Keratinocyte (primary cell): ENCODE data around the gene HMCN1. TPM values are rescaled to one million over a fixed set of nuclear protein-coding genes. Genes with fewer than 3 reads are reported as not detected.
A peak's percentile ranks its signal among the peaks of the same experiment; 100 is the strongest.

Source experiments
- DNase-seq: peaks from one replicate; pipeline ENCODE4 v3.0.0-alpha.2; 2011; ENCODE audit warnings: low read depth, missing footprints, low spot score
- FAIRE-seq: peaks from 2 replicates; lab custom pipeline; 2011; peaks lifted over from hg19 to GRCh38; lab: Jason Lieb, UNC
- H2AFZ ChIP-seq: 2 replicates; pipeline ENCODE4 v1.6.0; 2012; ENCODE audit warnings: low read length, control low read depth, inconsistent platforms; ENCODE audit not compliant: control insufficient read depth
- H3K27ac ChIP-seq: 2 replicates; pipeline ENCODE4 v1.5.1; 2011; ENCODE audit warnings: low read length; ENCODE audit not compliant: control insufficient read depth, insufficient read depth
- H3K27me3 ChIP-seq: 3 replicates; pipeline ENCODE4 v1.6.0; 2011; ENCODE audit warnings: low read length; ENCODE audit not compliant: control insufficient read depth, insufficient read depth; ENCODE audit errors: extremely low read depth
- H3K36me3 ChIP-seq, 2 experiments: 2 replicates in 1 of 2; 3 replicates in 1 of 2; pipeline ENCODE4 v1.5.1; 2011; ENCODE audit warnings: low read length in 2 of 2, mild to moderate bottlenecking in 1 of 2; ENCODE audit not compliant: control insufficient read depth in 2 of 2, insufficient read depth in 2 of 2; ENCODE audit errors: extremely low read depth in 1 of 2
- H3K4me1 ChIP-seq: 3 replicates; pipeline ENCODE4 v1.5.1; 2011; ENCODE audit warnings: low read length; ENCODE audit not compliant: control insufficient read depth, insufficient read depth; ENCODE audit errors: extremely low read depth
- H3K4me2 ChIP-seq: 3 replicates; pipeline ENCODE4 v1.6.0; 2011; ENCODE audit warnings: low read depth, low read length; ENCODE audit not compliant: control insufficient read depth, insufficient read depth; ENCODE audit errors: extremely low read depth
- H3K4me3 ChIP-seq, 3 experiments: fragments of 200-600 bp in 1 of 3; sonication (generic) in 1 of 3; 2 replicates in 2 of 3; 3 replicates in 1 of 3; pipeline ENCODE4 v1.5.1; 2011 to 2016; ENCODE audit warnings: low read length in 3 of 3, mild to moderate bottlenecking in 3 of 3, control low read depth in 2 of 3, inconsistent platforms in 1 of 3, low read depth in 1 of 3, mixed read lengths in 1 of 3, mixed run types in 1 of 3, moderate library complexity in 1 of 3; ENCODE audit not compliant: control insufficient read depth in 2 of 3, insufficient read depth in 2 of 3; ENCODE audit errors: extremely low read depth in 1 of 3
- H3K79me2 ChIP-seq: 2 replicates; pipeline ENCODE4 v1.6.0; 2012; ENCODE audit warnings: low read length; ENCODE audit not compliant: control insufficient read depth, insufficient read depth
- H3K9ac ChIP-seq: 3 replicates; pipeline ENCODE4 v1.6.0; 2011; ENCODE audit warnings: low read length; ENCODE audit not compliant: control insufficient read depth, insufficient read depth; ENCODE audit errors: extremely low read depth
- H3K9me1 ChIP-seq: 3 replicates; pipeline ENCODE4 v1.6.0; 2011; ENCODE audit warnings: low read length; ENCODE audit not compliant: control insufficient read depth, insufficient read depth; ENCODE audit errors: extremely low read depth
- H3K9me3 ChIP-seq: 2 replicates; pipeline ENCODE4 v1.5.1; 2012; ENCODE audit warnings: low read depth, low read length; ENCODE audit not compliant: control insufficient read depth
- H4K20me1 ChIP-seq: 3 replicates; pipeline ENCODE4 v1.6.0; 2011; ENCODE audit warnings: low read length; ENCODE audit not compliant: control insufficient read depth, insufficient read depth; ENCODE audit errors: extremely low read depth
- CTCF ChIP-seq, 3 experiments: IDR thresholded peaks in 1 of 3; conservative IDR thresholded peaks in 1 of 3; optimal IDR thresholded peaks in 1 of 3; 2 replicates in 2 of 3; 3 replicates in 1 of 3; pipeline versions ENCODE3 to v1.5.1; 2011; ENCODE audit warnings: low read length in 3 of 3, mild to moderate bottlenecking in 3 of 3, moderate library complexity in 2 of 3, control low read depth in 1 of 3, inconsistent platforms in 1 of 3; ENCODE audit not compliant: insufficient read depth in 2 of 3; ENCODE audit errors: extremely low read depth in 1 of 3
- EZH2 ChIP-seq: IDR thresholded peaks from one replicate; pipeline ENCODE4 v1.6.1; 2012; ENCODE audit warnings: inconsistent platforms, mild to moderate bottlenecking, low read length, moderate library complexity
- dilution Hi-C: fragments of 300-500 bp; cut with MboI; formaldehyde crosslinking; loops from one replicate; pipeline ENCODE4 v1.7.0; 2020; ENCODE audit warnings: low sequenced_read_pairs; ENCODE audit not compliant: extremely low pct_ligation_motif_present
- polyA plus RNA-seq, 5 experiments: library from polyadenylated mRNA; depleted of rRNA in 3 of 5; stranded (reverse) in 3 of 5; stranded (forward) in 1 of 5; unstranded in 1 of 5; fragments of >200 nt; gene quantifications; 1 replicate in 1 of 5; 2 replicates in 3 of 5; 3 replicates in 1 of 5; pipeline versions ENCODE4 v1.2.1 to v1.2.3, GENCODE V29; 2011 to 2012; ENCODE audit warnings: missing spikeins in 2 of 5, low read depth in 1 of 5, low replicate concordance in 1 of 5

Gene HMCN1
- polyA plus RNA-seq, 1 donor (not counting 4 experiments of a cell fraction or from before 2014, with no cell fraction given), result 1.8 TPM

DNA sequence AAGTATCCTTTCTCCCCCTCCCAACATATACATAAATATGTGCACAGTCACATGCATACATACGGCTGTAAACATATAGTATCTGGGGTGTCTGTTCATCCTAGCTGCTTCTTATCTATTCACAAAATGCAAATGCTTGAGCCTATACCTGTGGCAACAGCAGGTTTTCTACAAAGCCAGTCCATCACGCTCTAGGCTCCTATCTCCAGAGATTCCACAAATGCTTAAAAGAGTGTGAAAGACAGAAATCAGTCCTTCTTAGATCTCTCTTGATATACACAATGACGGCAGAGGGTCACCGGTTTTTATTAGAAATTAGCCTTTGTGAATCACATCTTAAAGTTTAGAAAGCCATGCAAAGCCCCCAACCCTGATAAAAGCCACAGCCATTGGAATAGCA is 501.5 kb downstream of the HMCN1 start:
- Histone ChIP-seq H3K4me3 (no peak overlapping the region), H3K4me1 (peaks cover 31% of the 10 kb centered on the region), H3K9me1 (no peaks in the 10 kb centered on the region), H3K9me3 (no peaks in the 10 kb centered on the region), H3K4me2 (no peak overlapping the region), H3K9ac (no peak overlapping the region), H3K27ac (no peak overlapping the region), H4K20me1 (no peaks in the 10 kb centered on the region), H3K79me2 (no peaks in the 10 kb centered on the region), H3K27me3 (no peaks in the 10 kb centered on the region), H2AFZ (no peak overlapping the region), H3K36me3 (no peaks in the 10 kb centered on the region)
- dilution Hi-C loops, result no loop called here
- DNase-seq (no peak), FAIRE-seq (no peak)
- TF ChIP-seq CTCF (optimal IDR thresholded peaks at IDR 0.05 in 1 of 3, IDR thresholded peaks at IDR 0.05 in 1 of 3, conservative IDR thresholded peaks at IDR 0.05 in 1 of 3; ENCODE audit: extremely low read depth in 1 of 3, insufficient read depth in 2 of 3, low read length in 3 of 3), result no peak
- TF ChIP-seq EZH2, result no peak

DNA sequence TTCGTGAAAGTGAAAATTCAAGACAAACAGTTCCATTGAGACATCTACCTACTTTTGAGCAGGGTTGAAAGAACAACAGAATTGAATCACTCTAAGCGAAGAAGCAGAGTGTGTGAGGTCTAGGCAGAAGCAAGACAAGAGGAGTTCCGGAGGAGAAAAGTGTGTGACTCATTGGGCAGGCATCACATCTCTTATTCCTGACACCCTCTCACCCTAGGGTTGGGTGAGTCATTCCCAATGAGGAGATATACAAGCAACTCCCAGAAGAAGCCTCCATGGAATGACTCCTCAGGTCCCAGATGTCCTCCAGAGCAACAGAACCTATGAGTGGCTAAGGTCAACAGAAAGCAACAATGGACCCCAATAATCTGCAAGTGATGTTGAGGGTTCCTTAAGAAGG is 502.7 kb downstream of the HMCN1 start:
- no peaks in the 10 kb centered on the region for H3K9me1 ChIP-seq
- dilution Hi-C loops, result no loop called here
- no peaks in the 10 kb centered on the region for H4K20me1 ChIP-seq
- H3K4me3 ChIP-seq, result no peak overlapping the region
- H3K27ac ChIP-seq, result peak overlapping the region; percentile 51
- H3K27me3 ChIP-seq, result no peaks in the 10 kb centered on the region
- no peak overlapping the region for H3K9ac ChIP-seq
- TF ChIP-seq CTCF (optimal IDR thresholded peaks at IDR 0.05 in 1 of 3, IDR thresholded peaks at IDR 0.05 in 1 of 3, conservative IDR thresholded peaks at IDR 0.05 in 1 of 3; ENCODE audit: extremely low read depth in 1 of 3, insufficient read depth in 2 of 3, low read length in 3 of 3) (no peak), EZH2 (no peak)
- H3K79me2 ChIP-seq, result no peaks in the 10 kb centered on the region
- H3K9me3 ChIP-seq, result no peaks in the 10 kb centered on the region
- FAIRE-seq (peak; percentile 99), DNase-seq (peak; percentile 91)
- peaks cover 31% of the 10 kb centered on the region for H3K4me1 ChIP-seq
- H2AFZ ChIP-seq, result no peak overlapping the region
- H3K4me2 ChIP-seq, result peak overlapping the region; percentile 22
- H3K36me3 ChIP-seq, result no peaks in the 10 kb centered on the region
